ENCODE measurements around the gene TCEA3.

- TF ChIP-seq CTCF (IDR thresholded peaks at IDR 0.05) (no peak), POLR2AphosphoS5 (IDR thresholded peaks at IDR 0.05) (no peak)
Measured at GRCh38 chr1:23345920-23346319, 78.6 kb downstream of the TCEA3 start.

Measured in gastroesophageal sphincter (tissue), 3 donors.